K562 (cell line): Measurements from ENCODE around the gene SHB. TPM values are rescaled to one million over a fixed set of nuclear protein-coding genes. Genes with fewer than 3 reads are reported as not detected.

Experiments used
- ATAC-seq: fragments of 200-7000 bp; cut with Tn5 transposase; 3 replicates; pipeline ENCODE4 v1.9.1; 2020; ENCODE audit warnings: moderate library complexity
- BruUV-seq: library from RNA; stranded (reverse); fragments of 400-500 nt; replicated peaks from 2 replicates; lab custom pipeline; 2021; lab: Mats Ljungman, UMichigan
- CTCF ChIA-PET: fragments of 300-600 bp; formaldehyde crosslinking; extraction: SDS; loops from one replicate; lab custom pipeline; 2021; ENCODE audit warnings: low intra/inter-chr PET ratio; lab: Yijun Ruan, JAX
- POLR2A ChIA-PET: fragments of 300-600, 350-650 bp; sonication (Branson Sonifier 250); formaldehyde crosslinking; extraction: SDS; loops from one replicate; lab custom pipeline; 2021; ENCODE audit warnings: antibody characterized with exemption, inconsistent platforms; lab: Yijun Ruan, JAX
- DNase-seq, 4 experiments: peaks; one replicate each; pipeline versions ENCODE4 v3.0.0 to v3.0.0-alpha.2; 2011 to 2018; ENCODE audit warnings: low spot score in 3 of 4, mixed read lengths in 3 of 4; ENCODE audit errors: extremely low read depth in 1 of 4
- FAIRE-seq: peaks from 2 replicates; lab custom pipeline; 2011; peaks lifted over from hg19 to GRCh38; lab: Jason Lieb, UNC
- H2AFZ ChIP-seq: 2 replicates; pipeline ENCODE4 v1.6.0; 2011; ENCODE audit warnings: low read depth, low read length, control low read depth, inconsistent platforms
- H3K27ac ChIP-seq: fragments of 200-600 bp; 3 replicates; pipeline ENCODE4 v1.8.0; 2011; ENCODE audit warnings: low read depth, mild to moderate bottlenecking, control low read depth, inconsistent platforms, low read length, moderate library complexity, mixed read lengths; ENCODE audit errors: extremely low read depth
- H3K27me3 ChIP-seq, 2 experiments: fragments of 300-600 bp in 1 of 2; 2 replicates in 1 of 2; 3 replicates in 1 of 2; pipeline versions ENCODE4 v1.6.0 to v1.8.0; 2011; ENCODE audit warnings: inconsistent platforms in 2 of 2, low read length in 2 of 2, mild to moderate bottlenecking in 1 of 2, mixed read lengths in 1 of 2, moderate library complexity in 1 of 2; ENCODE audit not compliant: control insufficient read depth in 2 of 2, insufficient read depth in 2 of 2
- H3K36me3 ChIP-seq: fragments of 300-600 bp; 3 replicates; pipeline ENCODE4 v1.8.0; 2011; ENCODE audit warnings: mild to moderate bottlenecking, low read length, inconsistent platforms; ENCODE audit not compliant: control insufficient read depth, insufficient read depth
- H3K4me1 ChIP-seq, 2 experiments: fragments of 200-600 bp in 1 of 2; replicated peaks in 1 of 2; 2 replicates in 1 of 2; 3 replicates in 1 of 2; pipeline versions ENCODE4 v1.5.1 to v1.8.0; 2011; ENCODE audit warnings: inconsistent platforms in 2 of 2, low read length in 2 of 2, mild to moderate bottlenecking in 1 of 2, mixed read lengths in 1 of 2, moderate library complexity in 1 of 2; ENCODE audit not compliant: control insufficient read depth in 2 of 2, insufficient read depth in 2 of 2
- H3K4me2 ChIP-seq: 2 replicates; pipeline ENCODE4 v1.6.1; 2011; ENCODE audit warnings: low read length, control low read depth, inconsistent platforms, mixed read lengths; ENCODE audit not compliant: insufficient read depth
- H3K4me3 ChIP-seq: fragments of 200-600 bp; sonication (generic), shearing (Covaris generic); 2 replicates; pipeline ENCODE4 v1.5.1; 2016; ENCODE audit warnings: control low read depth, inconsistent platforms
- H3K79me2 ChIP-seq: fragments of 200-600 bp; 3 replicates; pipeline ENCODE4 v1.8.0; 2011; ENCODE audit warnings: low read length, inconsistent platforms; ENCODE audit not compliant: control insufficient read depth, insufficient read depth
- H3K9ac ChIP-seq, 2 experiments: 2 replicates each; pipeline versions ENCODE4 v1.6.0 to v1.6.1; 2011; ENCODE audit warnings: low read depth in 2 of 2, low read length in 2 of 2, control low read depth in 1 of 2, inconsistent platforms in 1 of 2, mild to moderate bottlenecking in 1 of 2, mixed read lengths in 1 of 2; ENCODE audit not compliant: insufficient read depth in 1 of 2
- H3K9me1 ChIP-seq: one replicate; pipeline ENCODE4 v1.6.0; 2011; ENCODE audit warnings: inconsistent platforms, mild to moderate bottlenecking, low read length, moderate library complexity; ENCODE audit not compliant: control insufficient read depth, insufficient read depth
- H3K9me3 ChIP-seq: replicated peaks from 2 replicates; pipeline ENCODE4 v1.5.1; 2011; ENCODE audit warnings: low read depth, low read length, inconsistent platforms; ENCODE audit not compliant: control insufficient read depth, insufficient read depth
- H4K20me1 ChIP-seq: replicated peaks from 2 replicates; pipeline ENCODE4 v1.6.1; 2011; ENCODE audit warnings: low read length, inconsistent platforms, mixed read lengths; ENCODE audit not compliant: control insufficient read depth, insufficient read depth
- CREM ChIP-seq: IDR thresholded peaks from 2 replicates; pipeline ENCODE4 v1.6.1; 2014; ENCODE audit warnings: antibody characterized with exemption, low read depth
- FOXK2 ChIP-seq, 2 experiments: fragments of 450-650 bp; IDR thresholded peaks in 1 of 2; conservative IDR thresholded peaks in 1 of 2; 2 replicates each; pipeline ENCODE4 v1.6.1; 2016; ENCODE audit warnings: low read depth in 2 of 2, mild to moderate bottlenecking in 1 of 2
- GTF2E2 ChIP-seq: fragments of 200-800 bp; sonication (Bioruptor generic); IDR thresholded peaks from 2 replicates; pipeline ENCODE4 v1.6.1; 2016; ENCODE audit warnings: missing genetic modification characterization, missing compliant biosample characterization
- TRIM24 ChIP-seq, 2 experiments: fragments of 450-650 bp; IDR thresholded peaks; 2 replicates each; pipeline ENCODE4 v1.6.1; 2016
- WGBS: fragments of 100-300 bp; shearing (Covaris generic); methylation state at CpG from one replicate; pipeline ENCODE4 v1.1.6; 2016; ENCODE audit warnings: low coverage, mixed read lengths; ENCODE audit not compliant: insufficient coverage; ENCODE audit errors: missing lambda C conversion rate; 5-methylcytosine and 5-hydroxymethylcytosine counted together
- in situ Hi-C: fragments of 300-500 bp; cut with MboI; formaldehyde crosslinking; loops from 4 replicates; pipeline ENCODE4 v1.15.0; 2018; ENCODE audit warnings: inconsistent platforms, mixed read lengths
- intact Hi-C: fragments of 100-400 bp; cut with micrococcal nuclease; formaldehyde crosslinking; loops from 2 replicates; pipeline ENCODE4 v1.14.2; 2022
- polyA plus RNA-seq, 8 experiments: library from polyadenylated mRNA; depleted of rRNA in 4 of 8; stranded (reverse) in 5 of 8; unstranded in 3 of 8; fragments of >200 nt; fragmentation: Nextera tagmentation in 2 of 8; fragmentation: Illumina TruSeq in 1 of 8; extraction: Ambion mirVana in 2 of 8; extraction: Trizol in 1 of 8; gene quantifications; 2 replicates each; pipeline versions ENCODE4 v1.2.1 to v1.2.3, GENCODE V29; 2011 to 2014; ENCODE audit warnings: inconsistent platforms in 1 of 8, missing spikeins in 1 of 8
- total RNA-seq, 7 experiments: library from RNA; depleted of rRNA in 6 of 7; stranded (reverse); fragments of >200 nt in 6 of 7; fragmentation: Illumina TruSeq in 2 of 7; extraction: Trizol in 2 of 7; gene quantifications; 2 replicates each; pipeline versions ENCODE4 v1.2.1 to v1.2.3, GENCODE V29; 2011 to 2021; ENCODE audit warnings: low replicate concordance in 1 of 7
- TF ChIP-seq, protein P1 (sequence below): fragments of 200-400 bp; formaldehyde crosslinking; IDR thresholded peaks from 2 replicates; pipeline ENCODE4 v1.6.1; 2017; ENCODE audit warnings: mild to moderate bottlenecking, low read depth, low read length, moderate library complexity
- TF ChIP-seq, protein P2 (sequence below), 3 experiments: IDR thresholded peaks in 2 of 3; conservative IDR thresholded peaks in 1 of 3; 2 replicates each; pipeline ENCODE4 v1.5.1; 2011 to 2012; ENCODE audit warnings: low read length in 3 of 3, mild to moderate bottlenecking in 3 of 3, control low read depth in 2 of 3, improper control_type of control experiment in 1 of 3, inconsistent platforms in 1 of 3, low read depth in 1 of 3, mixed read lengths in 1 of 3, moderate library complexity in 1 of 3; ENCODE audit not compliant: insufficient read depth in 2 of 3
- TF ChIP-seq, protein P3 (sequence below): fragments of 450-650 bp; formaldehyde crosslinking; IDR thresholded peaks from 2 replicates; pipeline ENCODE4 v1.4.0; 2022; ENCODE audit warnings: missing genetic modification characterization
- TF ChIP-seq, protein P4 (sequence below): fragments of 250-450 bp; sonication (Bioruptor Pico); IDR thresholded peaks from 2 replicates; pipeline ENCODE4 v1.5.0; 2021
- TF ChIP-seq, protein P5 (sequence below): IDR thresholded peaks from 2 replicates; pipeline ENCODE4 v1.6.1; 2011; ENCODE audit warnings: borderline replicate concordance, low read depth, mild to moderate bottlenecking, moderate library complexity, low read length; ENCODE audit not compliant: insufficient read depth, poor library complexity, severe bottlenecking

Gene SHB
- total and polyA plus RNA-seq, 9 of the 15 experiments (the other 6 are each of a cell fraction or from before 2014, with no cell fraction given) = 0.78 to 16.0 (median 5.3) TPM

DNA sequence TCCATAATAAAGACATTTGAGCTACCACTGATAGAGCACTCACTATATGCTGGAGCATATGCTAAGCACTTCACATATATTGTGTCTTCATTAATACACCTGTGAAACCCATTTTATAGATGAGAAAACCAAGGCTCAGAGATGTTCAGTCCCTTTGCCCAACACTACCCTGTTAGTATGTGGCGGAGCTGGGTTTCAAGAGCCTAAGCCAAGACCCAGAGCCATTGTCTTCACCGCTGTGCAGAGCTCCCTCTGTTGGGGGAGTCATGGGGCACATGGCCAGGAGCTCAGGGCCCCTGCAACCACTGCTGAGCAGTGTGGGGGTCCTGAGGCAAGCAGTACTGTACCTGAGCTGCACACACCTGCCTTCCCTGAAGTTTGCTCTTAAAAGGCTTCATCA, 127.8 kb downstream of the SHB start:
- peaks cover 13% of the 10 kb centered on the region; the same call in 1 of the 2 replicates for H4K20me1 ChIP-seq
- DNase-seq = no peak
- H3K4me2 ChIP-seq = no peak overlapping the region
- intact Hi-C loops = no loop called here
- FAIRE-seq = peak; percentile 65
- no peak overlapping the region for H2AFZ ChIP-seq
- no peaks in the 10 kb centered on the region for H3K9me3 ChIP-seq
- no peaks in the 10 kb centered on the region for H3K79me2 ChIP-seq
- ChIA-PET CTCF (no interaction called here), POLR2A (interaction anchor here (0.5 to 1.1 kb wide), 5 partner anchors 17 to 412 kb away, joined by 3 read pairs; no protein-coding TSS in a partner anchor)
- H3K27ac ChIP-seq = no peak overlapping the region
- no TSS peak for BruUV-seq
- peaks cover 4% of the 10 kb centered on the region for H3K9me1 ChIP-seq
- in situ Hi-C loops = no loop called here
- ATAC-seq = no peak
- H3K27me3 ChIP-seq = no peaks in the 10 kb centered on the region
- WGBS = 88% methylated on average over 2 of the region's 2 CpGs
- H3K9ac ChIP-seq = no peak overlapping the region
- peaks cover 3% of the 10 kb centered on the region; the same call in 1 of the 3 replicates for H3K36me3 ChIP-seq
- TF ChIP-seq, protein P1, sequence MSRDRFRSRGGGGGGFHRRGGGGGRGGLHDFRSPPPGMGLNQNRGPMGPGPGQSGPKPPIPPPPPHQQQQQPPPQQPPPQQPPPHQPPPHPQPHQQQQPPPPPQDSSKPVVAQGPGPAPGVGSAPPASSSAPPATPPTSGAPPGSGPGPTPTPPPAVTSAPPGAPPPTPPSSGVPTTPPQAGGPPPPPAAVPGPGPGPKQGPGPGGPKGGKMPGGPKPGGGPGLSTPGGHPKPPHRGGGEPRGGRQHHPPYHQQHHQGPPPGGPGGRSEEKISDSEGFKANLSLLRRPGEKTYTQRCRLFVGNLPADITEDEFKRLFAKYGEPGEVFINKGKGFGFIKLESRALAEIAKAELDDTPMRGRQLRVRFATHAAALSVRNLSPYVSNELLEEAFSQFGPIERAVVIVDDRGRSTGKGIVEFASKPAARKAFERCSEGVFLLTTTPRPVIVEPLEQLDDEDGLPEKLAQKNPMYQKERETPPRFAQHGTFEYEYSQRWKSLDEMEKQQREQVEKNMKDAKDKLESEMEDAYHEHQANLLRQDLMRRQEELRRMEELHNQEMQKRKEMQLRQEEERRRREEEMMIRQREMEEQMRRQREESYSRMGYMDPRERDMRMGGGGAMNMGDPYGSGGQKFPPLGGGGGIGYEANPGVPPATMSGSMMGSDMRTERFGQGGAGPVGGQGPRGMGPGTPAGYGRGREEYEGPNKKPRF = no peak
- TF ChIP-seq, protein P2, sequence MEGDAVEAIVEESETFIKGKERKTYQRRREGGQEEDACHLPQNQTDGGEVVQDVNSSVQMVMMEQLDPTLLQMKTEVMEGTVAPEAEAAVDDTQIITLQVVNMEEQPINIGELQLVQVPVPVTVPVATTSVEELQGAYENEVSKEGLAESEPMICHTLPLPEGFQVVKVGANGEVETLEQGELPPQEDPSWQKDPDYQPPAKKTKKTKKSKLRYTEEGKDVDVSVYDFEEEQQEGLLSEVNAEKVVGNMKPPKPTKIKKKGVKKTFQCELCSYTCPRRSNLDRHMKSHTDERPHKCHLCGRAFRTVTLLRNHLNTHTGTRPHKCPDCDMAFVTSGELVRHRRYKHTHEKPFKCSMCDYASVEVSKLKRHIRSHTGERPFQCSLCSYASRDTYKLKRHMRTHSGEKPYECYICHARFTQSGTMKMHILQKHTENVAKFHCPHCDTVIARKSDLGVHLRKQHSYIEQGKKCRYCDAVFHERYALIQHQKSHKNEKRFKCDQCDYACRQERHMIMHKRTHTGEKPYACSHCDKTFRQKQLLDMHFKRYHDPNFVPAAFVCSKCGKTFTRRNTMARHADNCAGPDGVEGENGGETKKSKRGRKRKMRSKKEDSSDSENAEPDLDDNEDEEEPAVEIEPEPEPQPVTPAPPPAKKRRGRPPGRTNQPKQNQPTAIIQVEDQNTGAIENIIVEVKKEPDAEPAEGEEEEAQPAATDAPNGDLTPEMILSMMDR (IDR thresholded peaks at IDR 0.05 in 2 of 3, conservative IDR thresholded peaks at IDR 0.05 in 1 of 3; ENCODE audit: insufficient read depth in 2 of 3, low read depth in 1 of 3, low read length in 3 of 3) = peak in 1 of 3 experiments; percentile 18; a peak in 1 of 6 replicates
- TF ChIP-seq, protein P3, sequence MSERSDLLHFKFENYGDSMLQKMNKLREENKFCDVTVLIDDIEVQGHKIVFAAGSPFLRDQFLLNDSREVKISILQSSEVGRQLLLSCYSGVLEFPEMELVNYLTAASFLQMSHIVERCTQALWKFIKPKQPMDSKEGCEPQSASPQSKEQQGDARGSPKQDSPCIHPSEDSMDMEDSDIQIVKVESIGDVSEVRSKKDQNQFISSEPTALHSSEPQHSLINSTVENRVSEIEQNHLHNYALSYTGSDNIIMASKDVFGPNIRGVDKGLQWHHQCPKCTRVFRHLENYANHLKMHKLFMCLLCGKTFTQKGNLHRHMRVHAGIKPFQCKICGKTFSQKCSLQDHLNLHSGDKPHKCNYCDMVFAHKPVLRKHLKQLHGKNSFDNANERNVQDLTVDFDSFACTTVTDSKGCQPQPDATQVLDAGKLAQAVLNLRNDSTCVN = no peak
- TF ChIP-seq, protein P4, sequence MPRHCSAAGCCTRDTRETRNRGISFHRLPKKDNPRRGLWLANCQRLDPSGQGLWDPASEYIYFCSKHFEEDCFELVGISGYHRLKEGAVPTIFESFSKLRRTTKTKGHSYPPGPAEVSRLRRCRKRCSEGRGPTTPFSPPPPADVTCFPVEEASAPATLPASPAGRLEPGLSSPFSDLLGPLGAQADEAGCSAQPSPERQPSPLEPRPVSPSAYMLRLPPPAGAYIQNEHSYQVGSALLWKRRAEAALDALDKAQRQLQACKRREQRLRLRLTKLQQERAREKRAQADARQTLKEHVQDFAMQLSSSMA (CRISPR knock-in tag) = no peak
- no peak for TF ChIP-seq GTF2E2
- no peak for TF ChIP-seq CREM
- TF ChIP-seq FOXK2 (conservative IDR thresholded peaks at IDR 0.05 in 1 of 2, IDR thresholded peaks at IDR 0.05 in 1 of 2; ENCODE audit: low read depth in 2 of 2) = no peak
- no peak for TF ChIP-seq TRIM24 (IDR thresholded peaks at IDR 0.05)
- TF ChIP-seq, protein P5, sequence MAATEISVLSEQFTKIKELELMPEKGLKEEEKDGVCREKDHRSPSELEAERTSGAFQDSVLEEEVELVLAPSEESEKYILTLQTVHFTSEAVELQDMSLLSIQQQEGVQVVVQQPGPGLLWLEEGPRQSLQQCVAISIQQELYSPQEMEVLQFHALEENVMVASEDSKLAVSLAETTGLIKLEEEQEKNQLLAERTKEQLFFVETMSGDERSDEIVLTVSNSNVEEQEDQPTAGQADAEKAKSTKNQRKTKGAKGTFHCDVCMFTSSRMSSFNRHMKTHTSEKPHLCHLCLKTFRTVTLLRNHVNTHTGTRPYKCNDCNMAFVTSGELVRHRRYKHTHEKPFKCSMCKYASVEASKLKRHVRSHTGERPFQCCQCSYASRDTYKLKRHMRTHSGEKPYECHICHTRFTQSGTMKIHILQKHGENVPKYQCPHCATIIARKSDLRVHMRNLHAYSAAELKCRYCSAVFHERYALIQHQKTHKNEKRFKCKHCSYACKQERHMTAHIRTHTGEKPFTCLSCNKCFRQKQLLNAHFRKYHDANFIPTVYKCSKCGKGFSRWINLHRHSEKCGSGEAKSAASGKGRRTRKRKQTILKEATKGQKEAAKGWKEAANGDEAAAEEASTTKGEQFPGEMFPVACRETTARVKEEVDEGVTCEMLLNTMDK = peak; percentile 11
- H3K4me1 ChIP-seq = peaks cover 20% of the 10 kb centered on the region in 2 experiments
- H3K4me3 ChIP-seq = no peak overlapping the region
